ENCODE data around the gene LUC7L.

The LUC7L gene

DNA sequence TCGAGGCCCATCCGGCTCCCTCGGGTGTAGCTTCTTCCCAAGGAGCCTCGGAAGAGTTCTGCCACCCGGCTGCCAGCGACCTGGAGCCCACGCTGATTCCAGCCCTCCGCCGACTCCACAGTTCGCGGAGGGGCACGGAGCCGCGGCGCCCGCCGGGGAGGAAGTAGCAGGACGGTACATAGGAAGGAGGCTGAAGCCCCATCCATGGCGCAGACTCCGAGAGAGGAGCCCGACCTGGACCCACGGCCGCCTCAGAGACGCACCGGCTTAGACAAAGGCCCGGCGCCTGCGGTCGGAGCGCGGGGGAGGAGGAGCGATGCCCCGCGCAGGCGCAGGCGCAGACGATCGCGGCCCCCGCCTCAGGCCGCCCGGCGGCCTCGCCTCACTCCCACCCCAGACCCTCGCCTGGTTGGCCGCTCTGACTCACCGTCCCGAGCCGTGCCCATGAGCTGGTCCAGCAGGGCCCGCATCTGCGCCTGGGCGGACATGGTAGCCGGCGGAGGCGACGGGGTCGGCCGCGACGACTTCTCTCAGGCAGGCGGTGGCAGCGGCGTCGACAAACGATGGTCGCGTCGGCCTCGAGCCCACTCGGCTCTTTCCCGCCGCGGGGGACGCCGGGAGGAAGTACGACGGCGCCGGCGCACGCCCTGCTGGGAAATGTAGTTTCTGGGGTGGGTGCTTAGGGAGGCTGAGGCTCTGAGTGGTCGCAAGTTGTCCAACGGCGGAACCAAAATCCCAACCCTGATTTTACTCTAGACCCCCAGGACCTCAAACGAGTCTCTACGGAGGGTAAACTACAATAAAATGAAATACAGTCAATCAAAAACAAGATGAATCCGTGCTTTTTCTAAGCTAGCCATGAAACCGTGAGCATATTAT is at the start of gene LUC7L:
LUC7L (minus strand) TSS at position 598 of the 879 bp plus-strand sequence; CDS start at position 488, 110 bp downstream.
- no peak for TF ChIP-seq CTCF (IDR thresholded peaks at IDR 0.05)
- 0 out of 2 replicates have a peak, but pooled peaks have one; percentile 25 for TF ChIP-seq ZFX (IDR thresholded peaks at IDR 0.05; ENCODE audit: borderline replicate concordance)
- H3K27ac ChIP-seq: peak within 1 kb of the TSS; percentile 86

- peak overlapping the region; percentile 52 for H3K27ac ChIP-seq
- TF ChIP-seq CTCF (IDR thresholded peaks at IDR 0.05) (no peak), ZFX (IDR thresholded peaks at IDR 0.05; ENCODE audit: borderline replicate concordance) (no peak)
Observed at GRCh38 chr16:278863-279366, 49.7 kb upstream of the LUC7L start.

- no peak overlapping the region for H3K27ac ChIP-seq
- no peak for TF ChIP-seq ZFX (IDR thresholded peaks at IDR 0.05; ENCODE audit: borderline replicate concordance)
- no peak for TF ChIP-seq CTCF (IDR thresholded peaks at IDR 0.05)
Observed at GRCh38 chr16:276426-277077, 47.3 kb upstream of the LUC7L start.

DNA sequence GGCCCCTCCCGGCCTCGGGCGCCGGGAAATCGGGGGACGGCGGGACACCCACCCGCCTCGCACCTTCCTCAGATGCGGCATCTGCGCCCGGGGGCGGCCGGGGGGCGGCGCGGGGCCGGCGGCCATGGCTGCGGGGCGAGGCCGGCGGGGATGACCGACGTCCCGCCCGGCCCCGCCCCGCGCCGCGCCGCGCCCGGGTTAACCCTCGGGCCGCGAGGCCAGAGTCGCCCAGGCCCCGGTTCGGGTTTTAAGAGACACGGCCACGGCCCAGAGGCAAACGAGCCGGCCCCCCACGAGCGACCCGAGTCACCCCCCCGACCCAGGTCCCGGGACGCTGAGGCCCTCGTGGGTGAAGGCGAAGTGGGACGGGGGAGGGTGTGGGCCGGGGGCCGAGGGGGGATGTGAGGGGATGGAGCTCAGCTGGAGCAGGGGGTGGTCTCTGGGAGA is 46.6 kb upstream of the LUC7L start, which contains the start of gene RGS11:
RGS11 (minus strand) TSS at position 159 of the 447 bp plus-strand sequence; CDS start at position 126, 33 bp downstream.
- H3K27ac ChIP-seq: peak within 1 kb of the TSS; percentile 40
- TF ChIP-seq CTCF (IDR thresholded peaks at IDR 0.05) (no peak), ZFX (IDR thresholded peaks at IDR 0.05; ENCODE audit: borderline replicate concordance) (no peak)

DNA sequence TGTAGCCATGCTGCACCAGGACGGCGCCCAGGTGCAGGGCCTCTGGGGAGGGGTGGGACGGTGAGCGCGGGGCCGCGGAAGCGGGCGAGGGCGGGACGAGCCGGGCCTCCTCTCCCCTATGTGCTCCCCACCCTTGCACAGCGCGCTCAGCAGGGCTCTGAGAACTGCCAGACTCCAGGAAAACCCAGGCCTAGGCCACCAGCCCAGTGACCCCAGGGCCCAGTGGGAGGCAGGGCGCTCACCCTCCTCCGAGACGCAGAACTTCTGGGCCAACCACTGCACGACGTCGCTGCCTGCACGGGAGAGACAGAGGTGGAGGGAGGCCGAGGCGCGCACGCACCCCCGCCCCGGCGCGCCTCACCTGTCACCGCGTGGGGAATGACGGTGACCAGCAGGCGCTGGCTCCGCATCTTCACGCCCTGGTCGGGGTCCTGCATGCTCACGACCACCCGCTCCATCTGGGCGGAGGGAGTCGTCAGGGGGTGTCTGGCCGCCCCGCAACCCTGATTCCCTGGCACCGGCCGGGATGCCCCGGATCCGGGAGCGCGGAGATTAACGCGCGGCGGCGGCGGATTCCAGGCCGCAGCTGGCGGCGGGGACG is 45.9 kb upstream of the LUC7L start:
- peak overlapping the region; percentile 40 for H3K27ac ChIP-seq
- TF ChIP-seq ZFX (IDR thresholded peaks at IDR 0.05; ENCODE audit: borderline replicate concordance): no peak
- TF ChIP-seq CTCF (IDR thresholded peaks at IDR 0.05): no peak

DNA sequence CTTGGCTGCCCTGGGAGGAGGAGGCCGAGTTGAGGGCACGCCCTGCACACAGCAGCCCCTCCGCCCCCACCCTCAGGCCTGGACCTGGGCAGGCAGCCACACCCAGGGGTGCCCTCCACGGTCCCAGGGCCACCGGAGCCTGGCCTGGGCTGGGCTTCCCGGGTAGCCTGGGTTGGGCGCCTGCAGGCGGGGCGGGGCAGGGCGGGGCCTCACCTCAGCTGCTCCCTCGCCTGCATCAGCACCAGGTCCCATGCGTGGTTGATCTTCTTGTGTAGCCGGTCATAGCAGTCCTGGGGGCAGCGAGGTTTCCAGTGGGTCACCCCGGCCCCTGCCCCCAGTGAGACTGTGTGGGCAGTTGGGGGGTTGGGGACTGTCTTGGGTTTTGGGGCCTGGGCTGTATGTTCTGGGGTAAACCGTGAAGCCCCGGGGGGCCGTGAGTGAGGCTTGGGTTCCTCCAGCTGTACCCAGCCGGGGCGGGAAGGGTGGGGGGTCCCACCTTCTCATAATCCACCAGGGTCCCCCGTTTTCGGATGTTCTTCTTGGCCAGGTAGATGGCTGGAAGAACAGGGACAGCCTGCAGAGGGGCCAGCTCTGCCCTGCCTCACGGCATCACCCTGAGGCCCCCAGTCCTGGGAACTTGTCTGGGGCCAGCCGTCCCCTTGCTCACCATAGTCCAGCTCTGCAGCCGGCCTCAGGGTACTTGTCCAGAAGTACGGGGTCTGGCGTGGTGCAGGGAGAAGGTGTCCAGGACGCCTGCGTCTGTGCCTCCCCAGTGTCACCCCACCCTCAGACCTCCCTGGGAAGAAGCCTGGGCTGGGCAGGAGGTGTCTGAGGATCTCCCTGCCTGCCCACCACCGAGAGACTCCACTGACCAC is 44.5 kb upstream of the LUC7L start:
- TF ChIP-seq CTCF (IDR thresholded peaks at IDR 0.05) (no peak), ZFX (IDR thresholded peaks at IDR 0.05; ENCODE audit: borderline replicate concordance) (no peak)
- no peak overlapping the region for H3K27ac ChIP-seq
